ENCODE results near the gene SLIT3. TPM values are rescaled to one million over a fixed set of nuclear protein-coding genes. Genes with fewer than 3 reads are reported as not detected.

Gene SLIT3
- total and polyA plus RNA-seq, 2 experiments from 2014 or later = 0.59 to 0.71 TPM

- TF ChIP-seq CREB1 (CRISPR knock-in tag; IDR thresholded peaks at IDR 0.05; ENCODE audit: low read depth) (no peak), ETS1 (IDR thresholded peaks at IDR 0.05) (no peak)
Measured at GRCh38 chr5:169018925-169019324, 282.0 kb downstream of the SLIT3 start (continued).

- H3K27ac Mint-ChIP-seq = no peak overlapping the region
- peaks cover 5% of the 10 kb centered on the region for H3K27me3 Mint-ChIP-seq (ENCODE audit: insufficient read depth, low read depth, poor library complexity)
- Histone ChIP-seq H3K4me2 (no peak overlapping the region), H3F3A (replicated peaks; ENCODE audit: low read depth) (no peaks in the 10 kb centered on the region), H3K79me2 (replicated peaks; ENCODE audit: insufficient read depth) (no peaks in the 10 kb centered on the region), H2AFZ (no peak overlapping the region), H3K4me3 (no peak overlapping the region), H3K4me1 (ENCODE audit: insufficient read depth) (peaks cover 20% of the 10 kb centered on the region), H3K9me2 (ENCODE audit: insufficient read depth) (peaks cover 7% of the 10 kb centered on the region), H3K27ac (ENCODE audit: low read depth) (no peak overlapping the region), H3K36me3 (ENCODE audit: insufficient read depth) (no peaks in the 10 kb centered on the region), H4K20me1 (replicated peaks; ENCODE audit: insufficient read depth) (no peaks in the 10 kb centered on the region), H3K27me3 (ENCODE audit: insufficient read depth) (no peaks in the 10 kb centered on the region)
- ATAC-seq (no peak), DNase-seq (ENCODE audit: low spot score) (no peak)
- no peaks in the 10 kb centered on the region for H3K9me3 Mint-ChIP-seq
- peaks cover 36% of the 10 kb centered on the region for H3K4me1 Mint-ChIP-seq
- no peaks in the 10 kb centered on the region for H3K36me3 Mint-ChIP-seq (ENCODE audit: low read depth)
- H3K4me3 Mint-ChIP-seq = no peak overlapping the region
- TF ChIP-seq EZH2phosphoT487 (IDR thresholded peaks at IDR 0.05; ENCODE audit: unreplicated experiment) (no peak), ZNF114 (CRISPR knock-in tag; IDR thresholded peaks at IDR 0.05) (no peak), POLR2AphosphoS5 (IDR thresholded peaks at IDR 0.05; ENCODE audit: low read depth) (no peak), NANOG (IDR thresholded peaks at IDR 0.05; ENCODE audit: borderline replicate concordance) (no peak), EZH2 (IDR thresholded peaks at IDR 0.05; ENCODE audit: low read depth, unreplicated experiment) (no peak)
- TF ChIP-seq, protein P1, sequence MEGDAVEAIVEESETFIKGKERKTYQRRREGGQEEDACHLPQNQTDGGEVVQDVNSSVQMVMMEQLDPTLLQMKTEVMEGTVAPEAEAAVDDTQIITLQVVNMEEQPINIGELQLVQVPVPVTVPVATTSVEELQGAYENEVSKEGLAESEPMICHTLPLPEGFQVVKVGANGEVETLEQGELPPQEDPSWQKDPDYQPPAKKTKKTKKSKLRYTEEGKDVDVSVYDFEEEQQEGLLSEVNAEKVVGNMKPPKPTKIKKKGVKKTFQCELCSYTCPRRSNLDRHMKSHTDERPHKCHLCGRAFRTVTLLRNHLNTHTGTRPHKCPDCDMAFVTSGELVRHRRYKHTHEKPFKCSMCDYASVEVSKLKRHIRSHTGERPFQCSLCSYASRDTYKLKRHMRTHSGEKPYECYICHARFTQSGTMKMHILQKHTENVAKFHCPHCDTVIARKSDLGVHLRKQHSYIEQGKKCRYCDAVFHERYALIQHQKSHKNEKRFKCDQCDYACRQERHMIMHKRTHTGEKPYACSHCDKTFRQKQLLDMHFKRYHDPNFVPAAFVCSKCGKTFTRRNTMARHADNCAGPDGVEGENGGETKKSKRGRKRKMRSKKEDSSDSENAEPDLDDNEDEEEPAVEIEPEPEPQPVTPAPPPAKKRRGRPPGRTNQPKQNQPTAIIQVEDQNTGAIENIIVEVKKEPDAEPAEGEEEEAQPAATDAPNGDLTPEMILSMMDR (conservative IDR thresholded peaks at IDR 0.05; ENCODE audit: low read depth in 2 of 2) = no peak
Measured at GRCh38 chr5:169015991-169016390, 284.9 kb downstream of the SLIT3 start.

DNA sequence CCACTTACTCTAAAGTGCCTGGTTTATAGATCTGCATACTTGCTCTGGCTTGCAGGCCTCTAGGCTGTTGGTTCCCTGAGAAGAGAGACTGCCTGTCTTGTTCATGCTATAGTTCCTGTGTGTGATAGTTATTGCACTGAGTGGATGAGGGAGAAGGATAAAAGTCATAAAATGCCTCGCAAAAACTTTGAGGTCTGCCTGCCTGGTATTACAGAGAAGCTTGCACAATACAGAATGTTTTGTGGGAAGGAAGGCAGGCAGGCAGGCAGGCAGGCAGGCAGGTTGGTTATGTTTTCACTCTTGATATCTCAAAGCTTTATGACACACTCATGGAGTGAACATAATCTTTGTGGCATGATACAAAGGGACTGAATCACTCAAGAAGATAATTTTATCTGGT is 287.1 kb downstream of the SLIT3 start:
- ATAC-seq (no peak), DNase-seq (ENCODE audit: low spot score) (no peak)
- no peak overlapping the region for H3K4me3 ChIP-seq
- TF ChIP-seq ZNF331 (CRISPR knock-in tag; IDR thresholded peaks at IDR 0.05; ENCODE audit: low read depth) (no peak), JUNB (IDR thresholded peaks at IDR 0.05; ENCODE audit: unreplicated experiment) (no peak), CREB1 (CRISPR knock-in tag; IDR thresholded peaks at IDR 0.05; ENCODE audit: low read depth) (no peak), ETS1 (IDR thresholded peaks at IDR 0.05) (no peak)
- TF ChIP-seq, protein P2, sequence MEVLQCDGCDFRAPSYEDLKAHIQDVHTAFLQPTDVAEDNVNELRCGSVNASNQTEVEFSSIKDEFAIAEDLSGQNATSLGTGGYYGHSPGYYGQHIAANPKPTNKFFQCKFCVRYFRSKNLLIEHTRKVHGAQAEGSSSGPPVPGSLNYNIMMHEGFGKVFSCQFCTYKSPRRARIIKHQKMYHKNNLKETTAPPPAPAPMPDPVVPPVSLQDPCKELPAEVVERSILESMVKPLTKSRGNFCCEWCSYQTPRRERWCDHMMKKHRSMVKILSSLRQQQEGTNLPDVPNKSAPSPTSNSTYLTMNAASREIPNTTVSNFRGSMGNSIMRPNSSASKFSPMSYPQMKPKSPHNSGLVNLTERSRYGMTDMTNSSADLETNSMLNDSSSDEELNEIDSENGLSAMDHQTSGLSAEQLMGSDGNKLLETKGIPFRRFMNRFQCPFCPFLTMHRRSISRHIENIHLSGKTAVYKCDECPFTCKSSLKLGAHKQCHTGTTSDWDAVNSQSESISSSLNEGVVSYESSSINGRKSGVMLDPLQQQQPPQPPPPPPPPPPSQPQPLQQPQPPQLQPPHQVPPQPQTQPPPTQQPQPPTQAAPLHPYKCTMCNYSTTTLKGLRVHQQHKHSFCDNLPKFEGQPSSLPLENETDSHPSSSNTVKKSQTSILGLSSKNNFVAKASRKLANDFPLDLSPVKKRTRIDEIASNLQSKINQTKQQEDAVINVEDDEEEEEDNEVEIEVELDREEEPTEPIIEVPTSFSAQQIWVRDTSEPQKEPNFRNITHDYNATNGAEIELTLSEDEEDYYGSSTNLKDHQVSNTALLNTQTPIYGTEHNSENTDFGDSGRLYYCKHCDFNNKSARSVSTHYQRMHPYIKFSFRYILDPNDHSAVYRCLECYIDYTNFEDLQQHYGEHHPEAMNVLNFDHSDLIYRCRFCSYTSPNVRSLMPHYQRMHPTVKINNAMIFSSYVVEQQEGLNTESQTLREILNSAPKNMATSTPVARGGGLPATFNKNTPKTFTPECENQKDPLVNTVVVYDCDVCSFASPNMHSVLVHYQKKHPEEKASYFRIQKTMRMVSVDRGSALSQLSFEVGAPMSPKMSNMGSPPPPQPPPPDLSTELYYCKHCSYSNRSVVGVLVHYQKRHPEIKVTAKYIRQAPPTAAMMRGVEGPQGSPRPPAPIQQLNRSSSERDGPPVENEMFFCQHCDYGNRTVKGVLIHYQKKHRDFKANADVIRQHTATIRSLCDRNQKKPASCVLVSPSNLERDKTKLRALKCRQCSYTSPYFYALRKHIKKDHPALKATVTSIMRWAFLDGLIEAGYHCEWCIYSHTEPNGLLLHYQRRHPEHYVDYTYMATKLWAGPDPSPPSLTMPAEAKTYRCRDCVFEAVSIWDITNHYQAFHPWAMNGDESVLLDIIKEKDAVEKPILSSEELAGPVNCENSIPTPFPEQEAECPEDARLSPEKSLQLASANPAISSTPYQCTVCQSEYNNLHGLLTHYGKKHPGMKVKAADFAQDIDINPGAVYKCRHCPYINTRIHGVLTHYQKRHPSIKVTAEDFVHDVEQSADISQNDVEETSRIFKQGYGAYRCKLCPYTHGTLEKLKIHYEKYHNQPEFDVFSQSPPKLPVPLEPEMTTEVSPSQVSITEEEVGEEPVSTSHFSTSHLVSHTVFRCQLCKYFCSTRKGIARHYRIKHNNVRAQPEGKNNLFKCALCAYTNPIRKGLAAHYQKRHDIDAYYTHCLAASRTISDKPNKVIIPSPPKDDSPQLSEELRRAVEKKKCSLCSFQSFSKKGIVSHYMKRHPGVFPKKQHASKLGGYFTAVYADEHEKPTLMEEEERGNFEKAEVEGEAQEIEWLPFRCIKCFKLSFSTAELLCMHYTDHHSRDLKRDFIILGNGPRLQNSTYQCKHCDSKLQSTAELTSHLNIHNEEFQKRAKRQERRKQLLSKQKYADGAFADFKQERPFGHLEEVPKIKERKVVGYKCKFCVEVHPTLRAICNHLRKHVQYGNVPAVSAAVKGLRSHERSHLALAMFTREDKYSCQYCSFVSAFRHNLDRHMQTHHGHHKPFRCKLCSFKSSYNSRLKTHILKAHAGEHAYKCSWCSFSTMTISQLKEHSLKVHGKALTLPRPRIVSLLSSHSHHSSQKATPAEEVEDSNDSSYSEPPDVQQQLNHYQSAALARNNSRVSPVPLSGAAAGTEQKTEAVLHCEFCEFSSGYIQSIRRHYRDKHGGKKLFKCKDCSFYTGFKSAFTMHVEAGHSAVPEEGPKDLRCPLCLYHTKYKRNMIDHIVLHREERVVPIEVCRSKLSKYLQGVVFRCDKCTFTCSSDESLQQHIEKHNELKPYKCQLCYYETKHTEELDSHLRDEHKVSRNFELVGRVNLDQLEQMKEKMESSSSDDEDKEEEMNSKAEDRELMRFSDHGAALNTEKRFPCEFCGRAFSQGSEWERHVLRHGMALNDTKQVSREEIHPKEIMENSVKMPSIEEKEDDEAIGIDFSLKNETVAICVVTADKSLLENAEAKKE (CRISPR knock-in tag; IDR thresholded peaks at IDR 0.05) = no peak

More for the DNA sequence above, 287.1 kb downstream of the SLIT3 start:
- H3F3A ChIP-seq (replicated peaks; ENCODE audit: low read depth) = no peaks in the 10 kb centered on the region
- no peaks in the 10 kb centered on the region for H4K20me1 ChIP-seq (replicated peaks; ENCODE audit: insufficient read depth)
- H3K36me3 ChIP-seq (ENCODE audit: insufficient read depth) = no peaks in the 10 kb centered on the region
- no peaks in the 10 kb centered on the region for H3K36me3 Mint-ChIP-seq (ENCODE audit: low read depth)
- no peak overlapping the region for H3K4me3 Mint-ChIP-seq
- peaks cover 20% of the 10 kb centered on the region for H3K4me1 ChIP-seq (ENCODE audit: insufficient read depth)
- no peaks in the 10 kb centered on the region for H3K9me3 Mint-ChIP-seq
- H3K9me2 ChIP-seq (ENCODE audit: insufficient read depth) = no peaks in the 10 kb centered on the region
- no peaks in the 10 kb centered on the region for H3K27me3 ChIP-seq (ENCODE audit: insufficient read depth)
- no peak overlapping the region; the same call in 1 of the 2 replicates for H3K27ac Mint-ChIP-seq
- H3K4me1 Mint-ChIP-seq = peaks cover 31% of the 10 kb centered on the region
- peak overlapping the region; percentile 73 for H2AFZ ChIP-seq
- no peaks in the 10 kb centered on the region for H3K79me2 ChIP-seq (replicated peaks; ENCODE audit: insufficient read depth)
- H3K27ac ChIP-seq (ENCODE audit: low read depth) = 0 out of 2 replicates have a peak overlapping the region, but pooled peaks have one; percentile 23
- H3K27me3 Mint-ChIP-seq (ENCODE audit: insufficient read depth, low read depth, poor library complexity) = peaks cover 5% of the 10 kb centered on the region
- H3K4me2 ChIP-seq = peak overlapping the region; percentile 79

All from GM23338 (cell line).